GM12874 (cell line): ENCODE measurements around the gene PHLDB1.
A peak's percentile ranks its signal among the peaks of the same experiment; 100 is the strongest.

Experiments used
- CTCF ChIP-seq: IDR thresholded peaks from 2 replicates; pipeline ENCODE4 v1.5.1; 2011; ENCODE audit warnings: low read depth, mild to moderate bottlenecking, control low read depth, low read length, moderate library complexity; ENCODE audit not compliant: insufficient read depth

PHLDB1 gene

GRCh38 chr11:118609380-118610224, 2.2 kb downstream of the PHLDB1 start:
- TF ChIP-seq CTCF = no peak

GRCh38 chr11:118610225-118610772, 2.9 kb downstream of the PHLDB1 start:
- no peak for TF ChIP-seq CTCF

- peak; percentile 96 for TF ChIP-seq CTCF
These were observed 3.5 kb downstream of the PHLDB1 start for GRCh38 chr11:118610773-118611432.

GRCh38 chr11:118612378-118612777, 5.0 kb downstream of the PHLDB1 start:
- no peak for TF ChIP-seq CTCF

GRCh38 chr11:118614511-118614910, 7.1 kb downstream of the PHLDB1 start:
- no peak for TF ChIP-seq CTCF

GRCh38 chr11:118615282-118615975, 8.0 kb downstream of the PHLDB1 start:
- no peak for TF ChIP-seq CTCF

GRCh38 chr11:118615976-118616371, 8.6 kb downstream of the PHLDB1 start:
- TF ChIP-seq CTCF = no peak
